GM12878 (cell line): ENCODE data around the gene CRYL1. TPM values are rescaled to one million over a fixed set of nuclear protein-coding genes. Genes with fewer than 3 reads are reported as not detected.
A peak's percentile ranks its signal among the peaks of the same experiment; 100 is the strongest.

Experiments used
- BMI1 ChIP-seq: fragments of 450-650 bp; IDR thresholded peaks from 2 replicates; pipeline ENCODE4 v1.6.1; 2016; ENCODE audit warnings: mild to moderate bottlenecking, moderate library complexity, borderline replicate concordance
- CBX3 ChIP-seq: fragments of 200-600 bp; sonication (generic); IDR thresholded peaks from 2 replicates; pipeline ENCODE4 v1.6.1; 2016; ENCODE audit warnings: low read depth, borderline replicate concordance
- DPF2 ChIP-seq: fragments of 450-650 bp; IDR thresholded peaks from 2 replicates; pipeline ENCODE4 v1.6.1; 2017; ENCODE audit warnings: mild to moderate bottlenecking
- GABPA ChIP-seq: IDR thresholded peaks from 2 replicates; pipeline ENCODE4 v1.6.1; 2014; ENCODE audit warnings: antibody characterized with exemption, low read depth, mild to moderate bottlenecking, inconsistent platforms
- HCFC1 ChIP-seq: fragments of 150-350 bp; IDR thresholded peaks from 2 replicates; pipeline ENCODE4 v1.6.1; 2014; ENCODE audit warnings: low read length
- IRF5 ChIP-seq: fragments of 450-650 bp; IDR thresholded peaks from 2 replicates; pipeline ENCODE4 v1.6.1; 2017; ENCODE audit warnings: borderline replicate concordance
- JUNB ChIP-seq: IDR thresholded peaks from 2 replicates; pipeline ENCODE4 v1.6.1; 2016; ENCODE audit warnings: antibody characterized with exemption, mild to moderate bottlenecking
- MLLT1 ChIP-seq: fragments of 450-650 bp; IDR thresholded peaks from 2 replicates; pipeline ENCODE4 v1.6.1; 2016; ENCODE audit warnings: mild to moderate bottlenecking
- NR2C2 ChIP-seq: IDR thresholded peaks from 2 replicates; pipeline ENCODE4 v1.6.1; 2011; ENCODE audit warnings: borderline replicate concordance, low read depth; ENCODE audit not compliant: control insufficient read depth, insufficient read length
- POLR2A ChIP-seq: IDR thresholded peaks from 2 replicates; pipeline ENCODE4 v1.6.1; 2011; ENCODE audit warnings: low read depth, mild to moderate bottlenecking, low read length
- POLR2AphosphoS2 ChIP-seq: IDR thresholded peaks from 2 replicates; pipeline ENCODE4 v1.6.1; 2011; ENCODE audit warnings: low read depth, mild to moderate bottlenecking, low read length, improper control_type of control experiment, moderate library complexity
- SP1 ChIP-seq: IDR thresholded peaks from one replicate; pipeline ENCODE4 v1.6.1; 2011; ENCODE audit warnings: low read depth, low read length
- SPI1 ChIP-seq: IDR thresholded peaks from 2 replicates; pipeline ENCODE4 v1.6.1; 2011; ENCODE audit warnings: low read depth, mild to moderate bottlenecking, low read length, moderate library complexity, borderline replicate concordance; ENCODE audit not compliant: insufficient read depth
- SRF ChIP-seq, 2 experiments: IDR thresholded peaks; 2 replicates each; pipeline ENCODE4 v1.6.1; 2011; ENCODE audit warnings: low read depth in 2 of 2, low read length in 2 of 2, mild to moderate bottlenecking in 1 of 2, moderate library complexity in 1 of 2
- STAT3 ChIP-seq: IDR thresholded peaks from 2 replicates; pipeline ENCODE4 v1.6.1; 2011; ENCODE audit warnings: low read depth, low read length, improper control_type of control experiment
- TARDBP ChIP-seq: IDR thresholded peaks from 2 replicates; pipeline ENCODE4 v1.6.1; 2016; ENCODE audit warnings: borderline replicate concordance
- TCF3 ChIP-seq: IDR thresholded peaks from 2 replicates; pipeline ENCODE4 v1.6.1; 2012; ENCODE audit warnings: low read depth, mild to moderate bottlenecking, low read length, borderline replicate concordance; ENCODE audit not compliant: insufficient read depth
- TCF7 ChIP-seq: IDR thresholded peaks from 2 replicates; pipeline ENCODE4 v1.6.1; 2014; ENCODE audit warnings: antibody characterized with exemption, borderline replicate concordance
- ZBTB4 ChIP-seq: fragments of 450-650 bp; formaldehyde crosslinking; IDR thresholded peaks from 2 replicates; pipeline ENCODE4 v1.4.0; 2022; ENCODE audit warnings: mild to moderate bottlenecking, moderate library complexity
- ZNF384 ChIP-seq: IDR thresholded peaks from 2 replicates; pipeline ENCODE4 v1.6.1; 2012; ENCODE audit warnings: low read depth, mild to moderate bottlenecking, low read length, improper control_type of control experiment, borderline replicate concordance
- polyA plus RNA-seq, 11 experiments: library from polyadenylated mRNA; depleted of rRNA in 4 of 11; unstranded in 6 of 11; stranded (reverse) in 5 of 11; fragments of >200 nt; fragmentation: Nextera tagmentation in 4 of 11; fragmentation: Illumina TruSeq in 1 of 11; extraction: Ambion mirVana in 4 of 11; extraction: Trizol in 1 of 11; gene quantifications; 1 replicate in 1 of 11; 2 replicates in 10 of 11; pipeline versions ENCODE4 v1.2.1 to v1.2.3, GENCODE V29; 2011 to 2016; ENCODE audit warnings: inconsistent platforms in 2 of 11, missing spikeins in 2 of 11, low read depth in 1 of 11
- total RNA-seq, 4 experiments: library from RNA; depleted of rRNA in 3 of 4; stranded (reverse); fragments of >200 nt in 3 of 4; fragmentation: Illumina TruSeq in 1 of 4; extraction: Trizol in 1 of 4; gene quantifications; 2 replicates each; pipeline versions ENCODE4 v1.2.1 to v1.2.3, GENCODE V29; 2013 to 2021
- TF ChIP-seq, protein P1 (sequence below): fragments of 450-650 bp; IDR thresholded peaks from 2 replicates; pipeline ENCODE4 v1.6.1; 2017; ENCODE audit warnings: mild to moderate bottlenecking, moderate library complexity

CRYL1 gene
- total and polyA plus RNA-seq, 10 of the 15 experiments (the other 5 are each of a cell fraction or from before 2014, with no cell fraction given), result 5.5 to 36.7 (median 12.2) TPM

DNA sequence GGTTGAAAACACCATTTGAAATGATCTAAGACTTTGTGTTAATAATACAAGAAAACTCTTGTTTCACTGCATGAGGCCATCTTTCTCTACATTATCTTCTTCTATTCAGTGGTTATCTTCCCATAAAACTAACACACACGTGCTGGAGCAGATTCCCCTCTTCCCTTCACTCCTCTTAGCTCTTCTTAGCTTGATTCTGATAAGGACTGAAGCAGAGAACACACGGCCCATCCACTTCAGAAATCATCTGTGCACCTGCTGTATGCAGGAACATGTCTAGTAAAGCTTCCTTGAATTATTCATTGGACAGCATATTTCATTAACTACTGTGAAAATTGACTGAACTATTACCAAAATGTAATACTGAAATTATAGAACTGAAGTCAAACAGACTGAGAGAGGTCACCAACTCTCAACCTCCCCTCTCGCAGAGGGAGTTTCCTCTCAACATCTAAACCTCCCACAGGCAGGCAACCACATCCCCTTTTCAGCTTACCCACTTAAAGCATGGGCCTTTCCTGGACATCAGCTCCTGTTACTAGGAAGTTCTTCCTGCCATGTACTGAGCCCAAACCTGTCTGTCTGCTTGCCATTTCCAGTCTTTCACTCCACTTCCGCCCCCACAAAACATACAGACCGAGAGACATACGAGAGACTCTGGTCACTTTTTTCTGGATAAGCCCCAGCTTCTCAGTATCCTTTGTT is 113.9 kb downstream of the CRYL1 start (continued):
- TF ChIP-seq IRF5, result no peak
- TF ChIP-seq STAT3, result no peak
- TF ChIP-seq TCF7, result no peak
- TF ChIP-seq SP1, result peak; percentile 31
- no peak for TF ChIP-seq ZBTB4 (CRISPR knock-in tag)
- TF ChIP-seq DPF2, result peak; percentile 75; the same call in 1 of the 2 replicates
- no peak for TF ChIP-seq TARDBP
- 0 out of 2 replicates have a peak, but pooled peaks have one; percentile 37 for TF ChIP-seq MLLT1
- no peak for TF ChIP-seq ZNF384
- peak; percentile 93 for TF ChIP-seq SPI1
- 0 out of 4 replicates have a peak, but pooled peaks of 1 of the 2 experiments have one; percentile 31 for TF ChIP-seq SRF (IDR thresholded peaks at IDR 0.05; ENCODE audit: low read depth in 2 of 2, low read length in 2 of 2)
- no peak for TF ChIP-seq CBX3
- 0 out of 2 replicates have a peak, but pooled peaks have one; percentile 28 for TF ChIP-seq JUNB
- no peak for TF ChIP-seq TCF3
- TF ChIP-seq BMI1, result no peak
- no peak for TF ChIP-seq NR2C2
- no peak for TF ChIP-seq HCFC1
- TF ChIP-seq, protein P1, sequence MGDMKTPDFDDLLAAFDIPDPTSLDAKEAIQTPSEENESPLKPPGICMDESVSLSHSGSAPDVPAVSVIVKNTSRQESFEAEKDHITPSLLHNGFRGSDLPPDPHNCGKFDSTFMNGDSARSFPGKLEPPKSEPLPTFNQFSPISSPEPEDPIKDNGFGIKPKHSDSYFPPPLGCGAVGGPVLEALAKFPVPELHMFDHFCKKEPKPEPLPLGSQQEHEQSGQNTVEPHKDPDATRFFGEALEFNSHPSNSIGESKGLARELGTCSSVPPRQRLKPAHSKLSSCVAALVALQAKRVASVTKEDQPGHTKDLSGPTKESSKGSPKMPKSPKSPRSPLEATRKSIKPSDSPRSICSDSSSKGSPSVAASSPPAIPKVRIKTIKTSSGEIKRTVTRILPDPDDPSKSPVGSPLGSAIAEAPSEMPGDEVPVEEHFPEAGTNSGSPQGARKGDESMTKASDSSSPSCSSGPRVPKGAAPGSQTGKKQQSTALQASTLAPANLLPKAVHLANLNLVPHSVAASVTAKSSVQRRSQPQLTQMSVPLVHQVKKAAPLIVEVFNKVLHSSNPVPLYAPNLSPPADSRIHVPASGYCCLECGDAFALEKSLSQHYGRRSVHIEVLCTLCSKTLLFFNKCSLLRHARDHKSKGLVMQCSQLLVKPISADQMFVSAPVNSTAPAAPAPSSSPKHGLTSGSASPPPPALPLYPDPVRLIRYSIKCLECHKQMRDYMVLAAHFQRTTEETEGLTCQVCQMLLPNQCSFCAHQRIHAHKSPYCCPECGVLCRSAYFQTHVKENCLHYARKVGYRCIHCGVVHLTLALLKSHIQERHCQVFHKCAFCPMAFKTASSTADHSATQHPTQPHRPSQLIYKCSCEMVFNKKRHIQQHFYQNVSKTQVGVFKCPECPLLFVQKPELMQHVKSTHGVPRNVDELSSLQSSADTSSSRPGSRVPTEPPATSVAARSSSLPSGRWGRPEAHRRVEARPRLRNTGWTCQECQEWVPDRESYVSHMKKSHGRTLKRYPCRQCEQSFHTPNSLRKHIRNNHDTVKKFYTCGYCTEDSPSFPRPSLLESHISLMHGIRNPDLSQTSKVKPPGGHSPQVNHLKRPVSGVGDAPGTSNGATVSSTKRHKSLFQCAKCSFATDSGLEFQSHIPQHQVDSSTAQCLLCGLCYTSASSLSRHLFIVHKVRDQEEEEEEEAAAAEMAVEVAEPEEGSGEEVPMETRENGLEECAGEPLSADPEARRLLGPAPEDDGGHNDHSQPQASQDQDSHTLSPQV, result no peak
- TF ChIP-seq POLR2A, result no peak
- TF ChIP-seq GABPA, result 0 out of 2 replicates have a peak, but pooled peaks have one; percentile 25
- no peak for TF ChIP-seq POLR2AphosphoS2
